H9 (cell line): Measurements from ENCODE around the gene XRRA1. TPM values are rescaled to one million over a fixed set of nuclear protein-coding genes. Genes with fewer than 3 reads are reported as not detected.

ENCODE experiments used
- DNase-seq: peaks from one replicate; pipeline ENCODE4 v3.0.0-alpha.2; 2017
- H2AFZ ChIP-seq: one replicate; pipeline ENCODE4 v1.6.1; 2013; ENCODE audit warnings: mild to moderate bottlenecking, low read length, control low read depth, moderate library complexity
- H2AK5ac ChIP-seq: 2 replicates; pipeline ENCODE4 v1.6.1; 2013; ENCODE audit warnings: low read length, control low read depth, mixed read lengths; ENCODE audit not compliant: insufficient read length
- H2BK120ac ChIP-seq: one replicate; pipeline ENCODE4 v1.6.1; 2013; ENCODE audit warnings: low read depth, mild to moderate bottlenecking, low read length, control low read depth, inconsistent platforms; ENCODE audit not compliant: poor library complexity, severe bottlenecking
- H2BK12ac ChIP-seq: 2 replicates; pipeline ENCODE4 v1.6.1; 2013; ENCODE audit warnings: low read length, control low read depth, mixed read lengths, low read depth; ENCODE audit not compliant: insufficient read length
- H2BK15ac ChIP-seq: 2 replicates; pipeline ENCODE4 v1.6.1; 2013; ENCODE audit warnings: low read depth, low read length, control low read depth
- H2BK20ac ChIP-seq: one replicate; pipeline ENCODE4 v1.6.1; 2013; ENCODE audit warnings: low read depth, mild to moderate bottlenecking, low read length, control low read depth, inconsistent platforms; ENCODE audit not compliant: poor library complexity, severe bottlenecking
- H2BK5ac ChIP-seq: 2 replicates; pipeline ENCODE4 v1.6.1; 2013; ENCODE audit warnings: low read length, control low read depth, mixed read lengths; ENCODE audit not compliant: insufficient read length
- H3K14ac ChIP-seq: 2 replicates; pipeline ENCODE4 v1.6.1; 2013; ENCODE audit warnings: low read length, control low read depth; ENCODE audit not compliant: insufficient read depth
- H3K18ac ChIP-seq: 2 replicates; pipeline ENCODE4 v1.6.1; 2013; ENCODE audit warnings: low read depth, mild to moderate bottlenecking, mixed read lengths, low read length, control low read depth; ENCODE audit not compliant: insufficient read length
- H3K23ac ChIP-seq: 2 replicates; pipeline ENCODE4 v1.6.1; 2013; ENCODE audit warnings: low read length, control low read depth, mixed read lengths, low read depth; ENCODE audit not compliant: insufficient read length
- H3K23me2 ChIP-seq: 2 replicates; pipeline ENCODE4 v1.6.1; 2013; ENCODE audit warnings: low read depth, mild to moderate bottlenecking, mixed read lengths, low read length, control low read depth; ENCODE audit not compliant: insufficient read length, poor library complexity, severe bottlenecking
- H3K27ac ChIP-seq: 2 replicates; pipeline ENCODE4 v1.5.1; 2013; ENCODE audit warnings: low read length, control low read depth, mixed read lengths, low read depth; ENCODE audit not compliant: insufficient read length
- H3K27me3 ChIP-seq: 2 replicates; pipeline ENCODE4 v1.6.1; 2013; ENCODE audit warnings: low read length, control low read depth, inconsistent platforms; ENCODE audit not compliant: insufficient read depth
- H3K4ac ChIP-seq: 2 replicates; pipeline ENCODE4 v1.6.1; 2013; ENCODE audit warnings: low read depth, mild to moderate bottlenecking, control low read depth, inconsistent platforms, low read length, moderate library complexity
- H3K4me1 ChIP-seq: 2 replicates; pipeline ENCODE4 v1.6.1; 2013; ENCODE audit warnings: low read length, control low read depth, inconsistent platforms; ENCODE audit not compliant: insufficient read depth
- H3K4me2 ChIP-seq: 2 replicates; pipeline ENCODE4 v1.6.1; 2013; ENCODE audit warnings: low read length, control low read depth, mixed read lengths; ENCODE audit not compliant: insufficient read length, insufficient read depth
- H3K56ac ChIP-seq: 2 replicates; pipeline ENCODE4 v1.6.1; 2013; ENCODE audit warnings: low read depth, mild to moderate bottlenecking, mixed read lengths, low read length, control low read depth; ENCODE audit not compliant: insufficient read length
- H3K79me1 ChIP-seq: 2 replicates; pipeline ENCODE4 v1.6.1; 2013; ENCODE audit warnings: low read depth, mild to moderate bottlenecking, moderate library complexity, low read length, control low read depth, inconsistent platforms; ENCODE audit not compliant: insufficient read depth, poor library complexity, severe bottlenecking
- H3K79me2 ChIP-seq: 2 replicates; pipeline ENCODE4 v1.6.1; 2013; ENCODE audit warnings: low read length, control low read depth, inconsistent platforms; ENCODE audit not compliant: insufficient read depth
- H3K9ac ChIP-seq: 2 replicates; pipeline ENCODE4 v1.6.1; 2013; ENCODE audit warnings: low read length, control low read depth, mixed read lengths; ENCODE audit not compliant: insufficient read length; ENCODE audit errors: extremely low read depth
- H3K9me3 ChIP-seq: one replicate; pipeline ENCODE4 v1.6.1; 2013; ENCODE audit warnings: low read depth, low read length, inconsistent platforms; ENCODE audit not compliant: control insufficient read depth
- H3T11ph ChIP-seq: one replicate; pipeline ENCODE4 v1.6.1; 2013; ENCODE audit warnings: mild to moderate bottlenecking, low read length, control low read depth, inconsistent platforms
- H4K20me1 ChIP-seq: one replicate; pipeline ENCODE4 v1.6.1; 2013; ENCODE audit not compliant: control insufficient read depth, insufficient read length, insufficient read depth
- H4K5ac ChIP-seq: 2 replicates; pipeline ENCODE4 v1.6.1; 2013; ENCODE audit warnings: low read depth, mild to moderate bottlenecking, mixed read lengths, low read length, control low read depth; ENCODE audit not compliant: insufficient read length
- H4K8ac ChIP-seq: replicated peaks from 2 replicates; pipeline ENCODE4 v1.6.1; 2013; ENCODE audit warnings: low read length, control low read depth, mixed read lengths, low read depth; ENCODE audit not compliant: insufficient read length
- H4K91ac ChIP-seq: 2 replicates; pipeline ENCODE4 v1.6.1; 2013; ENCODE audit warnings: low read depth, mild to moderate bottlenecking, moderate library complexity, mixed read lengths, low read length, control low read depth; ENCODE audit not compliant: insufficient read length
- H3K27ac Mint-ChIP-seq, 3 experiments: 2 replicates in 2 of 3; 3 replicates in 1 of 3; pipeline ENCODE4 v1.8.0; 2020 to 2021; ENCODE audit warnings: mixed read lengths in 3 of 3, mild to moderate bottlenecking in 1 of 3, moderate library complexity in 1 of 3
- H3K27me3 Mint-ChIP-seq: 2 replicates; pipeline ENCODE4 v1.8.0; 2021; ENCODE audit warnings: low read depth, mild to moderate bottlenecking, moderate library complexity, mixed read lengths
- H3K36me3 Mint-ChIP-seq, 3 experiments: 2 replicates in 2 of 3; 3 replicates in 1 of 3; pipeline ENCODE4 v1.8.0; 2020 to 2021; ENCODE audit warnings: low read depth in 3 of 3, mixed read lengths in 3 of 3; ENCODE audit not compliant: insufficient read depth in 1 of 3
- H3K4me1 Mint-ChIP-seq, 2 experiments: 2 replicates each; pipeline ENCODE4 v1.8.0; 2020; ENCODE audit warnings: mixed read lengths in 2 of 2
- H3K4me3 Mint-ChIP-seq, 2 experiments: 2 replicates in 1 of 2; 3 replicates in 1 of 2; pipeline ENCODE4 v1.8.0; 2020 to 2021; ENCODE audit warnings: mild to moderate bottlenecking in 2 of 2, mixed read lengths in 2 of 2, moderate library complexity in 1 of 2
- H3K9me3 Mint-ChIP-seq, 2 experiments: 2 replicates in 1 of 2; 3 replicates in 1 of 2; pipeline ENCODE4 v1.8.0; 2020; ENCODE audit warnings: mild to moderate bottlenecking in 2 of 2, mixed read lengths in 2 of 2, moderate library complexity in 1 of 2
- CTCF ChIP-seq: fragments of 200-600 bp; sonication (generic); conservative IDR thresholded peaks from 3 replicates; pipeline ENCODE4 v1.8.0; 2021; ENCODE audit warnings: antibody characterized with exemption, mild to moderate bottlenecking
- WGBS: extraction: QIAGEN DNeasy Blood & Tissue Kit; methylation state at CpG from one replicate; pipeline ENCODE4 v1.1.7; 2013; ENCODE audit warnings: missing lambda C conversion rate, low lambda C conversion rate, mixed read lengths; ENCODE audit not compliant: insufficient read length; ENCODE audit errors: extremely low coverage; 5-methylcytosine and 5-hydroxymethylcytosine counted together
- total RNA-seq: library from RNA; stranded (reverse); gene quantifications from 2 replicates; pipeline ENCODE4 v1.2.1, GENCODE V29; 2021

The XRRA1 gene
- total RNA-seq, 1 experiment from 2014 or later = 4.5 TPM

GRCh38 chr11:74844865-74845264 lies 104.0 kb downstream of the XRRA1 start:
- Histone ChIP-seq H3K4me2 (no peak overlapping the region), H3K56ac (no peak overlapping the region), H2AK5ac (no peak overlapping the region), H4K5ac (no peak overlapping the region), H3K79me2 (no peaks in the 10 kb centered on the region), H3K4ac (no peak overlapping the region), H2AFZ (no peak overlapping the region), H3T11ph (no peak overlapping the region), H2BK5ac (no peak overlapping the region), H2BK20ac (no peak overlapping the region), H2BK120ac (no peak overlapping the region), H3K9me3 (no peaks in the 10 kb centered on the region), H3K18ac (no peak overlapping the region), H2BK15ac (no peak overlapping the region), H3K27ac (no peak overlapping the region), H3K14ac (no peak overlapping the region), H3K79me1 (no peaks in the 10 kb centered on the region), H3K23me2 (no peaks in the 10 kb centered on the region), H4K91ac (no peak overlapping the region), H2BK12ac (no peak overlapping the region), H3K9ac (no peak overlapping the region), H3K27me3 (no peaks in the 10 kb centered on the region), H3K23ac (no peak overlapping the region), H4K8ac (no peak overlapping the region), H3K4me1 (peaks cover 4% of the 10 kb centered on the region; the same call in 1 of the 2 replicates), H4K20me1 (no peaks in the 10 kb centered on the region)
- WGBS = no CpG with 5 or more reads among the region's 4 CpGs
- DNase-seq = no peak
- Mint-ChIP-seq H3K4me3 (no peak overlapping the region), H3K9me3 (no peaks in the 10 kb centered on the region), H3K4me1 (peaks cover 13 to 18% of the 10 kb centered on the region in 2 experiments), H3K27ac (no peak overlapping the region), H3K36me3 (peaks cover 0 to 16% (median 0%) of the 10 kb centered on the region in 3 experiments; a peak in 3 of 7 replicates), H3K27me3 (no peaks in the 10 kb centered on the region)
- TF ChIP-seq CTCF = no peak
